MG63 (cell line): Measurements from ENCODE around the gene NOS1AP. TPM values are rescaled to one million over a fixed set of nuclear protein-coding genes. Genes with fewer than 3 reads are reported as not detected.

Source experiments
- DNase-seq: peaks from one replicate; pipeline ENCODE4 v3.0.0-alpha.2; 2020
- H3K27me3 ChIP-seq: fragments of 250-450 bp; sonication (Bioruptor Pico); 2 replicates; pipeline ENCODE4 v1.5.1; 2020; ENCODE audit warnings: mild to moderate bottlenecking, moderate library complexity
- H3K36me3 ChIP-seq: fragments of 250-450 bp; sonication (Bioruptor Pico); 2 replicates; pipeline ENCODE4 v1.5.1; 2020; ENCODE audit warnings: mild to moderate bottlenecking, moderate library complexity
- H3K4me3 ChIP-seq: fragments of 250-450 bp; sonication (Bioruptor Pico); 2 replicates; pipeline ENCODE4 v1.5.1; 2020; ENCODE audit warnings: mild to moderate bottlenecking, moderate library complexity
- H3K9me3 ChIP-seq: fragments of 250-450 bp; sonication (Bioruptor Pico); 2 replicates; pipeline ENCODE4 v1.5.1; 2020; ENCODE audit warnings: mild to moderate bottlenecking, moderate library complexity
- total RNA-seq: library from RNA; depleted of rRNA; stranded (reverse); fragments of >200 nt; shearing (Covaris generic); gene quantifications from 2 replicates; pipeline ENCODE4 v1.2.3, GENCODE V29; 2014; ENCODE audit warnings: low replicate concordance

Gene NOS1AP
- total RNA-seq, 1 experiment from 2014 or later, result not detected

- DNase-seq, result no peak
- no peaks in the 10 kb centered on the region for H3K9me3 ChIP-seq
- peaks cover 5% of the 10 kb centered on the region; the same call in 1 of the 2 replicates for H3K27me3 ChIP-seq
- H3K4me3 ChIP-seq, result no peak overlapping the region
- no peaks in the 10 kb centered on the region for H3K36me3 ChIP-seq
These were observed 214.9 kb downstream of the NOS1AP start for GRCh38 chr1:162284206-162284955.

- H3K4me3 ChIP-seq, result no peak overlapping the region
- H3K27me3 ChIP-seq, result peaks cover 5% of the 10 kb centered on the region; the same call in 1 of the 2 replicates
- no peaks in the 10 kb centered on the region for H3K9me3 ChIP-seq
- H3K36me3 ChIP-seq, result no peaks in the 10 kb centered on the region
- no peak for DNase-seq
These were observed 215.7 kb downstream of the NOS1AP start for GRCh38 chr1:162285149-162285561.

- H3K27me3 ChIP-seq, result 0 out of 2 replicates have a peak, but pooled peaks cover 3% of the 10 kb centered on the region
- no peak overlapping the region for H3K4me3 ChIP-seq
- no peaks in the 10 kb centered on the region for H3K36me3 ChIP-seq
- no peak for DNase-seq
- no peaks in the 10 kb centered on the region for H3K9me3 ChIP-seq
These were observed 221.5 kb downstream of the NOS1AP start for GRCh38 chr1:162291000-162291399.

- no peak for DNase-seq
- Histone ChIP-seq H3K36me3 (no peaks in the 10 kb centered on the region), H3K4me3 (no peak overlapping the region), H3K9me3 (no peaks in the 10 kb centered on the region), H3K27me3 (0 out of 2 replicates have a peak, but pooled peaks cover 3% of the 10 kb centered on the region)
These were observed 222.9 kb downstream of the NOS1AP start for GRCh38 chr1:162292422-162292849.

- 0 out of 2 replicates have a peak, but pooled peaks cover 3% of the 10 kb centered on the region for H3K27me3 ChIP-seq
- no peak overlapping the region for H3K4me3 ChIP-seq
- DNase-seq, result no peak
- no peaks in the 10 kb centered on the region for H3K9me3 ChIP-seq
- no peaks in the 10 kb centered on the region for H3K36me3 ChIP-seq
These were observed 223.7 kb downstream of the NOS1AP start for GRCh38 chr1:162293073-162293692.

GRCh38 chr1:162294015-162294414 lies 224.5 kb downstream of the NOS1AP start:
- H3K27me3 ChIP-seq, result no peaks in the 10 kb centered on the region
- H3K9me3 ChIP-seq, result no peaks in the 10 kb centered on the region
- no peak overlapping the region for H3K4me3 ChIP-seq
- H3K36me3 ChIP-seq, result no peaks in the 10 kb centered on the region
- DNase-seq, result no peak

GRCh38 chr1:162297208-162297607 lies 227.7 kb downstream of the NOS1AP start:
- Histone ChIP-seq H3K27me3 (no peaks in the 10 kb centered on the region), H3K9me3 (no peaks in the 10 kb centered on the region), H3K36me3 (no peaks in the 10 kb centered on the region), H3K4me3 (no peak overlapping the region)
- DNase-seq, result no peak

GRCh38 chr1:162298266-162298665 lies 228.8 kb downstream of the NOS1AP start:
- H3K4me3 ChIP-seq, result no peak overlapping the region
- no peaks in the 10 kb centered on the region for H3K36me3 ChIP-seq
- H3K9me3 ChIP-seq, result no peaks in the 10 kb centered on the region
- DNase-seq, result no peak
- H3K27me3 ChIP-seq, result no peaks in the 10 kb centered on the region

- no peaks in the 10 kb centered on the region for H3K36me3 ChIP-seq
- DNase-seq, result no peak
These were observed 229.5 kb downstream of the NOS1AP start for GRCh38 chr1:162299018-162299417.

GRCh38 chr1:162300057-162300917 lies 230.8 kb downstream of the NOS1AP start:
- Histone ChIP-seq H3K4me3 (no peak overlapping the region), H3K27me3 (no peaks in the 10 kb centered on the region), H3K36me3 (no peaks in the 10 kb centered on the region), H3K9me3 (no peaks in the 10 kb centered on the region)
- no peak for DNase-seq

More at GRCh38 chr1:162299018-162299417, 229.5 kb downstream of the NOS1AP start:
- H3K9me3 ChIP-seq, result no peaks in the 10 kb centered on the region
- no peak overlapping the region for H3K4me3 ChIP-seq
- H3K27me3 ChIP-seq, result no peaks in the 10 kb centered on the region

- no peak for DNase-seq
- Histone ChIP-seq H3K4me3 (no peak overlapping the region), H3K36me3 (no peaks in the 10 kb centered on the region), H3K9me3 (no peaks in the 10 kb centered on the region), H3K27me3 (no peaks in the 10 kb centered on the region)
These were observed 232.2 kb downstream of the NOS1AP start for GRCh38 chr1:162301696-162302095.

GRCh38 chr1:162302306-162303003 lies 233.0 kb downstream of the NOS1AP start:
- H3K27me3 ChIP-seq, result no peaks in the 10 kb centered on the region
- H3K9me3 ChIP-seq, result no peaks in the 10 kb centered on the region
- H3K36me3 ChIP-seq, result no peaks in the 10 kb centered on the region
- DNase-seq, result no peak
- H3K4me3 ChIP-seq, result no peak overlapping the region

GRCh38 chr1:162303004-162303344 lies 233.5 kb downstream of the NOS1AP start:
- no peaks in the 10 kb centered on the region for H3K36me3 ChIP-seq
- H3K9me3 ChIP-seq, result no peaks in the 10 kb centered on the region
- no peaks in the 10 kb centered on the region for H3K27me3 ChIP-seq
- DNase-seq, result no peak
- no peak overlapping the region for H3K4me3 ChIP-seq

- H3K9me3 ChIP-seq, result no peaks in the 10 kb centered on the region
- no peak overlapping the region for H3K4me3 ChIP-seq
- no peaks in the 10 kb centered on the region for H3K27me3 ChIP-seq
- DNase-seq, result no peak
- no peaks in the 10 kb centered on the region for H3K36me3 ChIP-seq
These were observed 235.2 kb downstream of the NOS1AP start for GRCh38 chr1:162304736-162305135.

- Histone ChIP-seq H3K36me3 (no peaks in the 10 kb centered on the region), H3K4me3 (no peak overlapping the region), H3K27me3 (no peaks in the 10 kb centered on the region), H3K9me3 (no peaks in the 10 kb centered on the region)
- DNase-seq, result no peak
These were observed 236.5 kb downstream of the NOS1AP start for GRCh38 chr1:162305969-162306368.

GRCh38 chr1:162310337-162310736 lies 240.8 kb downstream of the NOS1AP start:
- peak; percentile 13 for DNase-seq
- no peaks in the 10 kb centered on the region for H3K9me3 ChIP-seq
- no peaks in the 10 kb centered on the region for H3K27me3 ChIP-seq
- no peaks in the 10 kb centered on the region for H3K36me3 ChIP-seq
- H3K4me3 ChIP-seq, result no peak overlapping the region
